ENCODE data around the gene CSPG4.
"Not testable (repeated sequence)": the region's sequence is repeated elsewhere in the genome, so short reads cannot be mapped to it uniquely, and the experiment has no call there.

The CSPG4 gene

DNA sequence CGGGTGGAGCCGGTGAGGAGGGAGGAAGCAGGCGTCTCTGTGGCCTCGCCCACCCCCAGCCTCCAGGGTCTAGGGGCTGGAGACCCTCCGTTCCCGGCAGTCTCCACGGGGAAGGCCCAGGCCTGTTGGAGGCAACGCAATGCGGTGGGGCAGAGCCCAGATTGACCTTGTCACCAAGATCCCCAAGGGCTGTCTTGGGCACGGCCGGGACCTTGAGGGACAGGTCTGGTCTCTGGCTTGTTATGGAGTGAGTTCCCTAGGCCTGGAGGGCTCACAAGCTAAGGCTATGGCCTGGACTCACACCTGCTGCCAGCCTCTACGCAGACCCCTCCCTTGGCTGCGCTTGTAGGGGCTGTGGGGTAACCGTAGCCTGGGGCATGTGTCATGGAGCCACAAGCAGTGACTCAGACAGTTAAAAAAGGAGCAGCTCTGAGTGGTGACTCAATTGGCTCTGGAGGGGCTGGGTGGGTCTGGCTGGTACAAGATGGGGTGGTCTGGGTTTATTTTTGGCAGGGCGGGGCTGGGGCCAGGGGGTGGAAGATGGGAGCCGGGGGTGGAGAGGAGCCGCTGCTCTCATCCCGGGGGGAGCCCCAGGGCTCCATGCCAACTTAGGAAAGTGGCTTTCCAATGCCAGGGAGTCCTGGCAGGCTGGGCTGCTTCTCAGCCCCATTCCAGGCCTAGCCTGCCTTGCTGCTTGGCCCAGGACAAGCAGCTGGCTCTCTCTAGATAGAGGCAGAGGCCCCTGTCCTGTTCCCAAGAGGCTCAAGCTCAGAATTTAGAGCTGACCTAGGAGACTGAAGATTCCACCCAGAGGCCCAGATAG is 9.0 kb downstream of the CSPG4 start:
- not testable (repeated sequence) for DNase-seq

DNA sequence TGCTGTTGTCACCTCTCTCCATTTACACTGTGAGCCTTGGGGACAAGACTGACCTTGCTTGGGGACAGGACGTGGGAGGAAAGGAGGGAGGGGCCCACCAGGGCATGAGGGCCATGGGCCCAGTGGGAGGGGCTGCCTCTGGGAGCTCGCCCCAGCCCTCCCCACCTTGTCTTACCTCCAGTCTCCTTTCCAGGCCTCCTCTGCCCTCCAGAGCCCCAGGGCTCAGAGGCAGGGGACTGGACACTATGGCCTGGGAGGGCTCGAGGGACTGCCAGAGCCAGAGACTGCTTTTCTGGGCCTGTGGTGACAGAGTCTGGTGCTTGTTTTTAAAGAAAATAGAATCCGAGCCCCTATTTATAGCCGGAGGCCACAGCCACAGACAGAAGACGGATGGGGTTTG is 10.2 kb downstream of the CSPG4 start:
- DNase-seq = no peak

GRCh38 chr15:75701071-75702003 is 11.3 kb downstream of the CSPG4 start:
- DNase-seq = not testable (repeated sequence)

- peak; percentile 18 for DNase-seq
These were observed 12.4 kb downstream of the CSPG4 start for GRCh38 chr15:75699961-75700874.

- DNase-seq = not testable (repeated sequence)
These were observed 13.1 kb downstream of the CSPG4 start for GRCh38 chr15:75699517-75699916.

DNA sequence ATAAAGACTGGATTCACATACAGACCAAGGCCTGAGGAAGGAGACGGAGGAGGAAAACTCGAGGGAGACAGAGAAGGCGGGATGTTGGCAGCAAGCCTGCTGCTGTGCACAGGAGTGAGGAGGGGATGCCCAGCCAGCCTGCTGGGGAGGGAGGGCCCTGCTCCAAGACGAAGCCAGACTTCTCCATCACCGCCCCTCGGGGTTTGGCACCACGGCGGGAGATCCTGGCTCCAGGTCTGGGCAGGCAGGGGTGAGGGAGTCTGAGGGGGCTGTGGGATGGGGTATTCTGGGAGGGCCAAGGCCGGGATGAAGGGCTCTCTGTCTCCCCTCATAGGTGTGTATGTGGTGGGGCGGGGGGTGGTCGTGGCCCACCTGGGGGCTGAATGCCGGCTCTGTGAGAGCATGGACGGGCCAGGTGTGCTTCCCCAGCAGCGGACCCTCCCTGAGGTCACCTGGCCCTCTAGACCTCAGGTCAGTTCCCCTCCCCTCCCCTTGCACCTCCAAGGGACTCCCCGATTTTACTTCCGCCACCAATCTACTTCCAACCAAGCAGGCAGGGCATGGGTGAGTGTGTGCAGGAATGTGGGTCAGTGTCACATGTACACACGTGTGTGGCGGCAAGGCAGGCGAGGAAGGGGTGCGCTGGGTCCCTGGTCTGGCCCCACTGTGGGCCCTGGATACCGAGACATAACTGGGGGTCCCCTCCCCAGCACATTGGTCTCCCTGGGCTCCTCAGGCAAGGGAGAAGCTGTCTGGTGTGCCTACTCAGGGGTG is 14.5 kb downstream of the CSPG4 start:
- not testable (repeated sequence) for DNase-seq

DNA sequence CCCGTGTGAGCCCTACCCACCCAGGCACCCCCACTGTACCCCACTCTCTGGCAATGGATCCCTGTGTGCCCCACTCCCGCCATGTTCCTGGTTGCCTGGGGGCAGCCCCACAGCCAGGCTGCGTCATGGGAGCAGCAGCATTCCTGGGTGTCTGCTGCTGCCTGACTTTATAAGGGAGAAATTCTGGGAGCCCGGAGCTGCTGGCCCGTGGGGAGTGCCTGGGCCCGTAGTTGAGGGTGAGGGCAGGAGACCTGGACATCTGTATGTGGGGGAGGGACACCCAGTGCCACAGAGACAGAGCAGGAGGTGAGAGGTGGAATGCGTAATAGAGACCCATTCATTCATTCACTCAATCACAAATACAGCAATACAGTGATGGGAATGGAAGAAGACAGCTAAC is 15.1 kb downstream of the CSPG4 start:
- DNase-seq = no peak

DNA sequence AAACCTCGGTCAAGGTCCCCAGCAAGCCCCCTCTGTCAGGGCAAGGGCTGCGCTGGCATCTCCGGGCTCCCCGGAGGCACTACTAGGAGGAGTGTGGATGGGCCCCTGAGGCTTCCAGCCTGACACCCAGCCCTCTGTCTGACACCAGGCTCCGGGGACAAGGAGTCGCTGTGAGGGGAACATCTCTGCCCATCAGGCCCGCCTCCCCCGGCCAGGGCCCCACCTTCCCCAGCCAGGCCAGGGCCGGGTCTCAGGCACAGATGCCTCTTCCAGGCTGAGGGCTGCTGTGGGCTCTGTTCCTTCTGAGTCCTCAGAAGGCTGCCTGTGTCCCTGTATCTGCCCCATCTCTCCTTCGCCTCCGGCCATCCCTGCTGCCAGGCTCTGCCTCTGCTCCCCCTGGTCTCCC is 15.8 kb downstream of the CSPG4 start:
- no peak for DNase-seq

- no peak for DNase-seq
These were observed 16.3 kb downstream of the CSPG4 start for GRCh38 chr15:75696311-75696720.

DNA sequence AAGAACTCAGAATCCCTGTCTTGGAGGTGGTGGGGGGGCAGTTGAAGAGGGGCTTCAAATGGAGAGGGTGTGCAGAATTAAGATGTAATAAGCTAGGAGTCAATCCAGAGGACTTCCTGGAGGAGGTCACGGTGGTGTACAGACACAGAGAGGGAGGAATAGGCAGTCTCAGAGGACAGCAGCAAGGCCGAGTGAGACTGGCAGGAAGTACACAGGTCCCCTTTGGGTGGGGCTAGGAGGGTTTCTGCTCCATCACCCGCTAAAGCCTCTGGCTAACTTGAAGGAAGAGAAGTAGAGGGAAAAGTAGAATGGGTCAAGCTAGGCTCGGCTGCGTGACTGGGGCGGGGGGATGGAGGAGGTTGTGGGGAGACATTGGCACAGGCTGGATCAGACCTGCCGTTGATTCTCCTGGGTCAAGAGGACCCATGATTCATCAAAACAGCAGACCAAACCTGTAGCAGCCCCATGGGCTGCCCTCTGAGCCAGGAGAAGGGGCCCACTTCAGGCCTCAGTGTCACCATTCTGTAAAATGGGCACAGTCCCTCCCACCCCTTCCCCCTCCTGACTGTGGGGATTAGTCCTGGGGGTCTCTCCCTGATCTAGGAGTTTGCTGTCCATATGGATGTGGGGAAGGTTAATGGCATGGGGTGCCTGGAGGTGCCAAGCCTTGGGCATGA is 16.9 kb downstream of the CSPG4 start:
- DNase-seq = no peak

GRCh38 chr15:75695220-75695619 is 17.4 kb downstream of the CSPG4 start:
- no peak for DNase-seq

DNA sequence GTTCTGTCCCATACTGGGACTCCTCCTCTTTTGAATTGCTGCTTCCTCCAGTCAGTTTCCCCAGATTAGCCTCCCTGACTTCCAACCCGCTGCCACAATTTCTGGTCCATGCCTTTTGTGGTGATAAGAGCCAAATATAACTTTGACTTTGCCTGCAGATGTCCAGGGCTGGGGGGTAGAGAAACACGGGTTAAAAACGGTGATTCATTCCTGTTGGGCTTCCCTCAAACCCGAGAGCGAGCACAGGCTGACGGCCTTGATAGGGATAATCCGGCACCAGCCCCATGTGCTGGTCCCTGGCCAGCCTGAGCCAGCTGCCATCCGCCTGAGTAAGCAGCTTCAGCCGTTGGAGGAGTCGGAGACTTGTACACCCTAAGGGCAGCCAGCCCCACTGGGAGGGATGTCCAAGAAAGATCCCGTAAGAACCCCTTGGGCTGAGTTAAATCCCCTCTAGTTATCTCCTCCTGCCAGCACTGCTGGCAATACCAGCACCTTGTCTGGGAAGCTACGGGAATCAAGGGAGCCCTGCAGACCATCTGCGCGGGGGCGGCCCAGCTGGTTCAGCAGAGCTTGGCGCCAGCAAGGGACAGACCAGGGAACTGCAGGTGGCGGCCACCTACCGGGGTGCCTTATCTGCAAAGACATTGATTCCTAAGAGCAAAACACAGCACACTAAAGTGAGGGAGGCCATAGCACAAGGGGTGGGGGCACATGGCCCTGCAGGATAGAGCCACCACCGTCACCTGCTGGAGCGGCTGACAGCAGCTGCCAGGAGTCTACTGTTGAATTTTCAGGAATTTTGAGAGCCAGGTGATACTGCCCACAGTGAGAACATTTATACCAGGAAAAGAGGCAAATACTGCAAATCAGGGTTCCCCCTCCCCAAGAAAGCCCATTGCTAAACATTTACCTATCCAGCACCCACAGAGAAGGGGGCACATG is 18.1 kb downstream of the CSPG4 start:
- DNase-seq = no peak

GRCh38 chr15:75693501-75694240 is 19.0 kb downstream of the CSPG4 start:
- DNase-seq = no peak

DNA sequence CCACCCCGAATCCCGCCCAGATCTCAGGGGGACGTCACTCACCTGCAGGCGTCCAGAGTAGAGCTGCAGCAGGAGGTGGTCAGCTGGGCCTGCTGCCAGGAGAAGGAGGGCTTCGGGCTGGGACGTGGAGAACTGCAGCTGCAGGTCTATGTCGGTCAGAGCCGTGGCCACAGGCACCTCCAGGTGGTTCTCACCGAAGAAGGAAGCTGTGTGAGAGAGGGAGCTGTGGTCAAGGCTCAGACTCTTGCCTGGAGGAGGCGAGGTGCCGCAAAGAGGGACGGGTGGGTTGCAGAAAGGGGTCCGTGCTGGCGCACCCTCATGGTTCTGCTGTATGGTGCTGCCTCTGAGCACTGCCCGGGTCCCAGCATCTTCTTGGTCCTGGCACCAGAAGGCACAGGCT is 19.6 kb downstream of the CSPG4 start:
- not testable (repeated sequence) for DNase-seq

DNA sequence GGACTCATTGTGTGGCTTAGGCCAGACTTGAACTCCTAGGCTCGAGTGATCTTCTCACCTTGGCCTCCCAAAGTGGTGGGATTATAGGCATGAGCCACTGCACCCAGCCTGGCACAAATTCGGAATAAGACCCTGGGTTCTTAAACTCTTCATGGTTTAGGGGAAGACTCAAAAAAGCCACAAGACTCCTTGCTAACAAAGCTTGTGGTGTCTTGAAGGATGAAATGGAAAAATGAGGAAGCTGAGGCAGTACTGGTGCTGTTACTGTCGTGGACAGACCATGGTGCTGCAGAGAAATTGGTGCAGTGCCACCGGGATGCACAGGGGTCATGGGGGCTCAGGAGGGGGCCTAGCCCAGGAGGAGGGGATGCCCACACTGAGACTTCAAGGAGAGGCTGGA is 20.3 kb downstream of the CSPG4 start:
- DNase-seq = not testable (repeated sequence)

DNA sequence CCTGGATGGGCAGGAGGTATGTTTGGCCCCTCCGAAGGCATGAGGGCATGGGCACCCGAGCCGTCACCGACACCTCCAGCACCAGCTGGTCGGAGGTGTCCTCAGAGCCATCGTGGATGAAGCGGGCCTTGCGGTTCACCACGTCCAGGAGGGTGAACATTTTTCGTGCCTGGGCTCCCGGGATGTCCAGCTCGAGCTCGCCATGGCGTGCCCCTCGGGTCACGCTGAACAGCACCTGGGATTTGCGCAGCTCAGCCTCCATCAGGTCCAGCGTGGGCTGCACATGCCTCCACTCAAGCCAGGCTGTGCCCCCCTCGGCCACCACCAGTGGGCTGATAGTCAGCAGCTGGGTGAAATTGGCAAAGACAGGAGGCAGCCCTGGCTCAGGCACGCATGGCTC is 23.2 kb downstream of the CSPG4 start:
- not testable (repeated sequence) for DNase-seq

- no peak for DNase-seq
These were observed 23.8 kb downstream of the CSPG4 start for GRCh38 chr15:75688831-75689230.

- DNase-seq = no peak
These were observed 24.4 kb downstream of the CSPG4 start for GRCh38 chr15:75688278-75688557.

DNA sequence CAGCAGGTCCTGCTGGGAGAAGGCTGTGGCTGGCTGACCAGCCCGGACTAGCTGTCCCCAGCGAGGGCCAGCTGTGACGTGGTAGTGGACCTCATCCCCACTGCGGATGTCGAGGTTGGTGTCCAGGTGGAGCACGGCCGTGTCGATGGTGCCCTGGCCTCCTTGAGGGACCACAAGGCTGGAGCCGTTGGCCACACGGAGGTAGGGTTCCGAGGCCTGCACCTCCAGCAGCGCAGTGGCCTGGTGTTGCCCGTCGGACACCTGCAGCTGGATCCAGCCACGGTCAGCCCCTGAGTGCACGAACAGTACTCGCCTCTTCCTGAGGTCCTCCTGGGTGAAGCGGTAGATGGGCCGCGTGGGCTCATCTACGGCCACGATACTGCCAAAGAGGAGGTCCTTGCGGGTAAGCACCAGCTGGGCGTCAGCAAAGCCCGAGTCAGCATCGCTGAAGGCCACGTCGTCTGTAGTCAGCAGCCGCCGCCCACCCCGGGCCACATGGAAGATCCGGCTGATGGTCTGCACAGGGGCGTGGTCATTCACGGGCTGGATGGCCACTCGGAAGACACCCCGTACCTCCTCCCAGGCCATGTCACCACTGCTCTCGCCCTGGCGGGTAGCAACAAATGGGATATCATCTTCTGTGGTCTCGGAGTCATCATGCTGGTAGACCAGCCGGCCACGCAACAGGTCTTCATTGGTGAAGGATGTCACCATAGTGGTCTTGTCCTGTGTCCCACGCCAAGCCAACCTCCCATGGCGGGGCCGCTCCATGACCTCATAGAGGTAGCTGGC is 25.0 kb downstream of the CSPG4 start:
- no peak for DNase-seq

All from stimulated activated CD4-positive, alpha-beta T cell treated with anti-CD3 and anti-CD28 coated beads, Interleukin-1b, Interleukin-23, amount 100 ng/mL, for 48 hours (primary cell).